Erythroblast (primary cell): Measurements from ENCODE around the gene APBA1.

Experiments
- GATA1 ChIP-seq: IDR thresholded peaks from 2 replicates; pipeline ENCODE4 v1.6.1; 2011; ENCODE audit warnings: low read depth, mild to moderate bottlenecking, control low read depth, low read length, moderate library complexity
- POLR2A ChIP-seq: IDR thresholded peaks from 2 replicates; pipeline ENCODE4 v1.6.1; 2011; ENCODE audit warnings: mild to moderate bottlenecking, low read length

GRCh38 chr9:69377981-69378380 lies 294.2 kb downstream of the APBA1 start:
- TF ChIP-seq POLR2A (no peak), GATA1 (no peak)
